Loucy (cell line): ENCODE data around the gene ZNF692.

ENCODE experiments used
- H2AFZ ChIP-seq: fragments of 200-600 bp; sonication (generic); 2 replicates; pipeline ENCODE4 v1.6.0; 2016; ENCODE audit warnings: antibody characterized with exemption, mild to moderate bottlenecking, low read length, moderate library complexity
- H3F3A ChIP-seq: fragments of 200-600 bp; 2 replicates; pipeline ENCODE4 v1.6.0; 2016; ENCODE audit warnings: antibody characterized with exemption, low read depth, mild to moderate bottlenecking
- H3K27me3 ChIP-seq: fragments of 200-600 bp; sonication (generic); 2 replicates; pipeline ENCODE4 v1.6.1; 2014; ENCODE audit warnings: low read length, mild to moderate bottlenecking; ENCODE audit not compliant: insufficient read depth, poor library complexity, severe bottlenecking
- H3K36me3 ChIP-seq: fragments of 200-600 bp; sonication (generic); 2 replicates; pipeline ENCODE4 v1.6.1; 2016; ENCODE audit warnings: low read length; ENCODE audit not compliant: insufficient read depth
- H3K4me1 ChIP-seq: fragments of 200-600 bp; sonication (generic); 2 replicates; pipeline ENCODE4 v1.5.1; 2014; ENCODE audit warnings: low read length, mild to moderate bottlenecking; ENCODE audit not compliant: insufficient read depth, poor library complexity, severe bottlenecking
- H3K4me2 ChIP-seq: fragments of 200-600 bp; sonication (generic); 2 replicates; pipeline ENCODE4 v1.6.0; 2014; ENCODE audit warnings: antibody characterized with exemption, low read length, low read depth, mild to moderate bottlenecking; ENCODE audit not compliant: poor library complexity, severe bottlenecking
- H3K4me3 ChIP-seq: fragments of 200-600 bp; sonication (generic); 2 replicates; pipeline ENCODE4 v1.5.1; 2014; ENCODE audit warnings: low read length, mild to moderate bottlenecking, mixed read lengths; ENCODE audit not compliant: poor library complexity, severe bottlenecking
- H3K79me2 ChIP-seq: fragments of 200-600 bp; sonication (generic); 2 replicates; pipeline ENCODE4 v1.6.1; 2014; ENCODE audit warnings: low read length; ENCODE audit not compliant: insufficient read depth
- H3K9ac ChIP-seq: fragments of 200-600 bp; sonication (generic); 2 replicates; pipeline ENCODE4 v1.6.0; 2014; ENCODE audit warnings: mild to moderate bottlenecking, low read depth, low read length, moderate library complexity; ENCODE audit not compliant: poor library complexity, severe bottlenecking
- H3K9me2 ChIP-seq: fragments of 200-600 bp; sonication (generic); replicated peaks from 2 replicates; pipeline ENCODE4 v1.6.1; 2016; ENCODE audit warnings: low read depth, low read length, mixed read lengths
- H3K9me3 ChIP-seq: fragments of 200-600 bp; sonication (generic); 2 replicates; pipeline ENCODE4 v1.6.1; 2014; ENCODE audit warnings: mild to moderate bottlenecking, antibody characterized with exemption, low read length, low read depth; ENCODE audit not compliant: insufficient read depth
- H4K20me1 ChIP-seq: fragments of 200-600 bp; sonication (generic); 2 replicates; pipeline ENCODE4 v1.6.0; 2014; ENCODE audit warnings: antibody characterized with exemption, low read length, mild to moderate bottlenecking; ENCODE audit not compliant: insufficient read depth, poor library complexity, severe bottlenecking
- CTCF ChIP-seq: fragments of 200-600 bp; sonication (generic); conservative IDR thresholded peaks from 2 replicates; pipeline ENCODE4 v1.5.1; 2014; ENCODE audit warnings: mild to moderate bottlenecking, antibody characterized with exemption, low read length
- EZH2phosphoT487 ChIP-seq: fragments of 200-600 bp; IDR thresholded peaks from 2 replicates; pipeline ENCODE4 v1.6.1; 2018; ENCODE audit warnings: antibody characterized with exemption, mild to moderate bottlenecking, moderate library complexity, borderline replicate concordance

Gene ZNF692

GRCh38 chr1:248872752-248873408, 14.0 kb upstream of the ZNF692 start:
- no peak for TF ChIP-seq EZH2phosphoT487
- no peak for TF ChIP-seq CTCF

GRCh38 chr1:248871837-248872401, 13.0 kb upstream of the ZNF692 start:
- H2AFZ ChIP-seq, result no peak overlapping the region
- H3K79me2 ChIP-seq, result no peaks in the 10 kb centered on the region
- H3K36me3 ChIP-seq, result no peaks in the 10 kb centered on the region
- peak overlapping the region; percentile 86 for H3K9ac ChIP-seq
- H3K4me2 ChIP-seq, result peak overlapping the region; percentile 89
- H3K27me3 ChIP-seq, result no peaks in the 10 kb centered on the region
- H3K4me3 ChIP-seq, result peak overlapping the region; percentile 90
- H3K9me3 ChIP-seq, result no peaks in the 10 kb centered on the region
- H3F3A ChIP-seq, result peaks cover 17% of the 10 kb centered on the region
- no peaks in the 10 kb centered on the region for H3K9me2 ChIP-seq
- no peaks in the 10 kb centered on the region for H4K20me1 ChIP-seq
- TF ChIP-seq CTCF, result no peak
- no peak for TF ChIP-seq EZH2phosphoT487
- peaks cover 6% of the 10 kb centered on the region for H3K4me1 ChIP-seq

More at GRCh38 chr1:248872752-248873408, 14.0 kb upstream of the ZNF692 start:
- Histone ChIP-seq H3F3A (peaks cover 17% of the 10 kb centered on the region), H2AFZ (peak overlapping the region; percentile 94), H3K9me3 (no peaks in the 10 kb centered on the region), H3K27me3 (no peaks in the 10 kb centered on the region), H3K36me3 (no peaks in the 10 kb centered on the region), H3K4me1 (peaks cover 6% of the 10 kb centered on the region), H3K79me2 (no peaks in the 10 kb centered on the region), H3K4me3 (peak overlapping the region; percentile 90), H3K9ac (peak overlapping the region; percentile 86), H3K4me2 (peak overlapping the region; percentile 89), H3K9me2 (no peaks in the 10 kb centered on the region), H4K20me1 (no peaks in the 10 kb centered on the region)

- peak overlapping the region; percentile 74 for H3K9ac ChIP-seq
- peak overlapping the region; percentile 80 for H2AFZ ChIP-seq
- no peaks in the 10 kb centered on the region for H3K9me3 ChIP-seq
Observed at GRCh38 chr1:248862998-248863881, 4.4 kb upstream of the ZNF692 start.

More at GRCh38 chr1:248862998-248863881, 4.4 kb upstream of the ZNF692 start:
- Histone ChIP-seq H3K36me3 (no peaks in the 10 kb centered on the region), H3K4me2 (peak overlapping the region; percentile 81), H3K9me2 (no peaks in the 10 kb centered on the region), H3K4me1 (peaks cover 31% of the 10 kb centered on the region), H3K27me3 (no peaks in the 10 kb centered on the region), H3K79me2 (peaks cover 2% of the 10 kb centered on the region; the same call in 1 of the 2 replicates), H3F3A (no peaks in the 10 kb centered on the region), H4K20me1 (no peaks in the 10 kb centered on the region), H3K4me3 (peak overlapping the region; percentile 76)
- TF ChIP-seq EZH2phosphoT487 (no peak), CTCF (no peak)
